Measurements from ENCODE around the gene ZEB1.

- TF ChIP-seq POLR2A (IDR thresholded peaks at IDR 0.05): no peak
- TF ChIP-seq POLR2AphosphoS5 (IDR thresholded peaks at IDR 0.05): no peak
- no peak for TF ChIP-seq CTCF (IDR thresholded peaks at IDR 0.05)
Observed at GRCh38 chr10:31362023-31362641, 43.1 kb downstream of the ZEB1 start.

All from prostate gland (tissue), 2 donors.